ENCODE data around the gene OR1I1. TPM values are rescaled to one million over a fixed set of nuclear protein-coding genes. Genes with fewer than 3 reads are reported as not detected.

The OR1I1 gene
- total RNA-seq, 1 experiment from 2014 or later, result not detected

- Histone ChIP-seq H3K36me3 (ENCODE audit: control insufficient read depth in 1 of 2, insufficient read depth in 2 of 2, low read length in 2 of 2) (peaks cover 0 to 10% of the 10 kb centered on the region in 2 experiments; a peak in 2 of 4 replicates), H3K27ac (ENCODE audit: low read depth, low read length) (no peak overlapping the region), H3K9me3 (ENCODE audit: control insufficient read depth in 1 of 2, insufficient read depth in 1 of 2, low read depth in 1 of 2, low read length in 2 of 2) (no peaks in the 10 kb centered on the region), H2AFZ (ENCODE audit: low read depth, low read length, poor library complexity, severe bottlenecking) (no peak overlapping the region), H3K4me3 (replicated peaks in 1 of 2; ENCODE audit: low read depth in 1 of 2, low read length in 2 of 2) (no peak overlapping the region), H3K9ac (ENCODE audit: low read length) (no peak overlapping the region), H3K4me2 (ENCODE audit: low read length) (no peak overlapping the region), H3K4me1 (ENCODE audit: control insufficient read depth in 1 of 2, insufficient read depth in 2 of 2, low read length in 2 of 2) (peaks cover 7 to 20% of the 10 kb centered on the region in 2 experiments; a peak in 3 of 4 replicates), H3K79me2 (ENCODE audit: insufficient read depth, low read length) (no peaks in the 10 kb centered on the region), H3K9me2 (ENCODE audit: insufficient read depth) (no peaks in the 10 kb centered on the region), H3K27me3 (ENCODE audit: insufficient read depth, low read length) (no peaks in the 10 kb centered on the region), H4K20me1 (ENCODE audit: insufficient read depth) (no peaks in the 10 kb centered on the region)
- no peak for TF ChIP-seq SP1 (IDR thresholded peaks at IDR 0.05; ENCODE audit: low read depth)
- TF ChIP-seq MAX (IDR thresholded peaks at IDR 0.05), result no peak
- TF ChIP-seq ELF1 (IDR thresholded peaks at IDR 0.05; ENCODE audit: borderline replicate concordance, low read depth), result no peak
- no peak for TF ChIP-seq CTCF (IDR thresholded peaks at IDR 0.05 in 2 of 3, conservative IDR thresholded peaks at IDR 0.05 in 1 of 3; ENCODE audit: borderline replicate concordance in 1 of 3, insufficient read depth in 1 of 3, low read depth in 2 of 3, low read length in 2 of 3)
- no peak for TF ChIP-seq EZH2 (IDR thresholded peaks at IDR 0.05)
- TF ChIP-seq EGR1 (IDR thresholded peaks at IDR 0.05; ENCODE audit: low read depth), result no peak
- no peak for TF ChIP-seq CBX3 (IDR thresholded peaks at IDR 0.05; ENCODE audit: low read depth)
- TF ChIP-seq SIN3A (IDR thresholded peaks at IDR 0.05; ENCODE audit: low read depth), result no peak
- no peak for TF ChIP-seq ZBTB33 (IDR thresholded peaks at IDR 0.05; ENCODE audit: extremely low read depth, insufficient replicate concordance, low read length)
- TF ChIP-seq SRF (IDR thresholded peaks at IDR 0.05; ENCODE audit: low read depth), result no peak
- no peak for TF ChIP-seq JUND (IDR thresholded peaks at IDR 0.05)
- TF ChIP-seq YY1 (IDR thresholded peaks at IDR 0.05; ENCODE audit: extremely low read depth, insufficient replicate concordance, low read depth, low read length), result no peak
- no peak for TF ChIP-seq FOSL1 (IDR thresholded peaks at IDR 0.05; ENCODE audit: low read depth)
- TF ChIP-seq RAD21 (IDR thresholded peaks at IDR 0.05; ENCODE audit: low read depth), result no peak
- TF ChIP-seq ZFX (IDR thresholded peaks at IDR 0.05), result no peak
- no peak for TF ChIP-seq TCF7L2 (IDR thresholded peaks at IDR 0.05; ENCODE audit: borderline replicate concordance, extremely low read depth, insufficient read depth, insufficient read length)
- BruUV-seq (replicated peaks), result no TSS peak
- ATAC-seq (no peak), DNase-seq (ENCODE audit: low read depth, low spot score) (no peak)
- CTCF ChIA-PET, result no interaction called here
- RAD21 ChIA-PET (ENCODE audit: low non-redundant PET in 1 of 2, low total read pairs in 2 of 2, uncharacterized antibody in 2 of 2, unreplicated experiment in 2 of 2), result interaction anchor here in 1 of 2 experiments (0.7 kb wide), 1 partner anchor 184 kb away, joined by 4 read pairs; no protein-coding TSS in a partner anchor
- intact Hi-C loops (cut with micrococcal nuclease), result no loop called here
- POLR2A ChIA-PET, result no interaction called here
Observed at GRCh38 chr19:15109768-15110417, 27.9 kb downstream of the OR1I1 start.

All from HCT116 (cell line).